GM19023 (cell line): Measurements from ENCODE around the gene DBI.
"Not testable (repeated sequence)": the region's sequence is repeated elsewhere in the genome, so short reads cannot be mapped to it uniquely, and the experiment has no call there.

Source experiments
- ATAC-seq: cut with Tn5 transposase; IDR thresholded peaks from one replicate; pipeline ENCODE4 v1.9.1; 2021; ENCODE audit warnings: mild to moderate bottlenecking, moderate library complexity; ENCODE audit not compliant: unreplicated experiment

The DBI gene

GRCh38 chr2:119393971-119394748 is 27.4 kb downstream of the DBI start:
- no peak for ATAC-seq

DNA sequence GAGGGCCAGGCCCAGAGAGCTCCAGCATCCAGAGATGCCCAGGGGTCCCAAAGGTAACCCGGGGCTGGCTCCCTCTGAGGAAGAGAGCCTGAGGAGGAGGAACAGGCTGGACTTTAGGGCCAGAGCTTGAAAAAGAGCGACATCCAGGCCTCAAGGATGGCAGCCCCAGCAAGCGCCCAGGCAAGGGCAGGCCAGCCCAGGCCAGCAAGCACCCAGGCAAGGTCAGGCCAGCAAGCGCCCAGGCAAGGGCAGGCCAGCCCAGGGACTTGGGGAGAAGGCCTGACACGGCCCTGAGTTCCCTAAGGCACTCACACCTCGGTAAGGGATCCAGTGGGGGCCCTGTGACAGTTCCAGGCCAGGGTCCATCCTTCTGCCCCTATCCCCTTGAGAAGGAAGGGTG is 30.4 kb downstream of the DBI start:
- ATAC-seq: no peak

DNA sequence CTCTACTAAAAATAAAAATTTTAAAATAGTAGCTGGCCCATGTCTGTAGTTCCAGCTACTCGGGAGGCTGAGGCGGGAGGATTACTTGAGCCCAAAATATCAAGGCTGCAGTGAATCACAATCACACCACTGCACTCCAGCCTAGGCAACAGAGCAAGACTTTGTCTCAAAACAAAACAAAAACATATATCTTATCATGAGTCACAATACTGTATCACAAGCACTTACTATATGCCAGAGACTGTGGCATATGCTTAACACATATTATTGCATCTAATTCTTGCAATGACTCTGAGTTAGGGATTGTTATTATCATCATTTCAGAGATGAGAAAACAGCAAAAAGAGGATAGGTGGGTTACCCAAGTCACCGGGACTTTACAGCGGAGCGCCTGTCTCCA is 35.3 kb downstream of the DBI start:
- ATAC-seq: no peak

- ATAC-seq: no peak
Observed at GRCh38 chr2:119402645-119403560, 36.1 kb downstream of the DBI start.

DNA sequence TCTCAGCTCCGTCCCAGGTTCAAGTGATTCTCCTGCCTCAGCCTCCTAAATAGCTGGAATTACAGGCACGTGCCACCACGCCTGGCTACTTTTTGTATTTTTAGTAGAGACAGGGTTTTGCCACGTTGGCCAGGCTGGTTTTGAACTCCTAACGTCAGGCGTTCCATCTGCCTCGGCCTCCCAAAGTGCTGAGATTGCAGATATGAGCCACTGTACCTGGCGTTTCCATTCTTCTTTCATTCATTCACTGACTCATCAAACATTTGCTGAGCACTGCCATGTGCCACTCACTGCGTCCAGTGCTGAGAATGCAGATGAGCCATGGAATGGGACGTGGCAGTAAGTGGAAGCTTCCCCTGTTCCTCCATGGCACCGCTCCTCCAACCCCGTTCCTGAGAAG is 36.8 kb downstream of the DBI start:
- not testable (repeated sequence) for ATAC-seq

DNA sequence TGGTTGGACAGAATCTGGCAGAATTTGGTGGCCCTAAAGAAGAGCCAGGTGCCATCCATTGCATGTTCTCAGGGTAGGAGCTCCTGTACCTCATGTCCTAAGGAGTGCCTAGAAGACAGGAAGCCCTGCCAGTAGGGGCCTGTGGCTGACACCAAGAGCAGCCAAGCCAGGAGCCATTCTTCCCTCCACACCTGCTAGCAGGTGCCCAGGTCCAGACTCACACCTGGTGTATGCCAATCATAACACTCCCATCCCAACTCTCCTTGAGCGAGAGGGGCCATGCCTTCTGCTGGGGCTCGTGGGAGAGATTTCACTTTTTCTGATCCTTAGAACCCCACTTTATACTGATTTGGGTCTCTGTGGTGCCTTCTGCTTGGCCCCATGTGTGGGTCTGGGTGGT is 38.4 kb downstream of the DBI start:
- ATAC-seq: no peak

- ATAC-seq: no peak
Observed at GRCh38 chr2:119407430-119408220, 40.8 kb downstream of the DBI start.

DNA sequence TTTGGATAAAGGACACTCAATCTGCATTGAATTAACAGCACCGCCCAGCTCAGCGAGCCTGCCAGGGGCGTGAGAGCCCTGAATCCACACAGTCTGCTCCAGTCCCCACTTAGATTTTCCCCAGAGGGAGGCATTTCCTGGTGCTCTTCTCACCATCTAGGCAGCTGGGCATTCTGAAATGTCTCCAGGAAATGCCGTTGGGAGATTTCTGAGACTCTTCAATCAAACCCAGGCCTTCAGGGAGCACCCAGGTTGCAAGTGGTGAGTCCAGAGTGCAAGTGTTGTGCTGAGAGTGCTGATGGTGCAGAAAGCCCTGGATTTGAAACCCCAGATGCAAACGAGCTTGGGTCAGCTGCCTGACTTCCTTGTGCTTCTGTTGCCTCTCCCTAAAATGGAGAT is 41.4 kb downstream of the DBI start:
- no peak for ATAC-seq

DNA sequence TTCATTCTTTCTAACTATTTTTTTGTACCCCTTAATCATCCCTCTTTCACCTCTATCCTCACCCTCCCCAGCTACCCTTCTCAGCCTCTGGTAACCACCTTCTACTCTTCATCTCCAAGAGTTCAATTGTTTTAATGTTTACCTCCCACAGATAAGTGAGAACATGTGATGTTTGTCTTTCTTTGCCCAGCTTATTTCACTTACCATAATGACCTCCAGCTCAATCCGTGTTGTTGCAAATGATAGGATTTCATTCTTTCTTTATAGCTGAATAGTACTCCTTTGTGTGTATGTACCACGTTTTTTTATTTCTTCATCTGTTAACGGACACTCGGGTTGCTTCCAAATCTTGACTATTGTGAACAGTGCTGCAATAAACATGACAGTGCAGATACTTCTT is 42.7 kb downstream of the DBI start:
- no peak for ATAC-seq

DNA sequence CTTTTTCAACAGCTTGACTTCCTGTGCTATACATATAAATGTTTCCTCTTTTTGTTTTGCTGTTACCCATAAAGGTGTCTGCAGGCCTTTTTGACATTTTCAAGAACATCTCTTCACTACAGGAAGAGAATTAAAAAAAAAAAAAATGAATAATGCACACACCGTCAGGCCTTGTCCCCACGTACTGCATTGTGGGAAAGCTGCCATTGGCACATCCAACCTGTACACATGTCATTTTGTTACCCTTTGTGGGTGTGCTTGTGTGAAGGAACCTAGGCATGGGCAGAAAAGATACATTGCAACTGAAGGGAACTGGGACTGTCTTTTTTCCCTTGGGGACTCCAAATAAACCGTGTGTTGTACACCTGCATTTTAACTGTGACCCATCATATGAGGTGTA is 48.1 kb downstream of the DBI start:
- no peak for ATAC-seq

GRCh38 chr2:119415630-119416029 is 48.9 kb downstream of the DBI start:
- ATAC-seq: no peak

DNA sequence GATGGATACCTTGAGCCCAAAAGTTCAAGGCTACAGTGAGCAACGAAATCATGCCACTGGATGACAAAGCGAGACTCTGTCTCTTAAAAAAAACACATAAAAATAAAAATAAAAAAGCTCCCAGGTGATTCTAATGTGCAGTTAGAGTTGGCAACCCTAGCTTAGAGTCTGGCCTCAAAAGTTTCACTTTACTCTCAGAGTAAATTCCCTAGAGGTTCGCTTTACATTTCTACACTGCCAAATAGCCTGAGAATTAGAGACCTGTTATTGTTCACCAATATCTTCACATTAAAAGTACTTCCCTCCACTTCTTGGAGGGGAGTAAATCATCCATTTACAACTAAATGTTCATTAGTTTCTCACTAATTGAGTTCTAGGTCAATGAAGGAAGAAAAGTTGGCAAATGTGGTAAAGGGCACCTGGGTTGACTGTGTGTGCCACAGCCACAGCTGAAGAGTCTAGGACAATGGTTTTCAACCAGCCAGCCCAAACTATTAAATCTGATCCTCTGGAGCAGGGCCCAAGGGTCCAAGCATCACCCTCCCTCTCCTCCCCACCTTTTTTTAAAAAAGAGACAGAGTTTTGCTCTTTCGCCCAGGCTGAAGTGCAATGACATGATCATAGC is 49.6 kb downstream of the DBI start:
- ATAC-seq: no peak

DNA sequence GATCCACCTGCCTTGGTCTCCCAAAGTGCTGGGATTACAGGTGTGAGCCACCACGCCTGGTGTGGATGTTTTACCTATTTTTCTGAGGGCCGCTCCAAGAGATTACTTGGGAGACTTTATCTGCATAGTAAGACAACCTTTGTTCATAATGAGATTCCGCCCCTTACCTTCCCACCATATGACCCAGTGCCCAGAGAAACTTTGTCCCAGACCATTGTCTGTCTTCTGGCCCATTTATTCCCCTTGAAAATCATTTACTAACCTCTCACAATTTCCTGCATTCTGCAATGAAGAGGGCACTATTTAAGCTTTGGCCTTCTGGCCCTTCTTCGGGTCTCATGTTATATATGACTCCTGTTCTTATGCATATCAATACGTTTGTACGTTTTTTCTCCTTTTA is 51.1 kb downstream of the DBI start:
- no peak for ATAC-seq

DNA sequence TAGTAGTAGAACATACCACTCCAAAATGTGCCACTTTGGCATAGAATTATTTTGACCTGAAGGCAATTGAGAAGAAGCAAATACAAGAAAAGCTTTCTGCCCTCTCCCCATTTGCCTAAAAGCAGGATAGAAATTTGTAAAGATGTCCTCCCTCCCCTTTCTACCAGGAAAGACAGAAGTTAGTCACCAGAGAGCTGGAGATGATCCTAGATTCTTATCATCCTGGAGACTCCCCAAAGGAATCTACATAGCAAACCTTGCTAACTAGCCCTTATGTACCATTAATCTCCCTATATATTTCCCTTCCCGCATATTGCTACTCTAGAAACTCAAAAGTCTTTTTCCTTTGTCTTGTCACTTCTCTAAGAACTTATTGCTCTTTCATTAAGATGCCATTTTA is 52.3 kb downstream of the DBI start:
- no peak for ATAC-seq

DNA sequence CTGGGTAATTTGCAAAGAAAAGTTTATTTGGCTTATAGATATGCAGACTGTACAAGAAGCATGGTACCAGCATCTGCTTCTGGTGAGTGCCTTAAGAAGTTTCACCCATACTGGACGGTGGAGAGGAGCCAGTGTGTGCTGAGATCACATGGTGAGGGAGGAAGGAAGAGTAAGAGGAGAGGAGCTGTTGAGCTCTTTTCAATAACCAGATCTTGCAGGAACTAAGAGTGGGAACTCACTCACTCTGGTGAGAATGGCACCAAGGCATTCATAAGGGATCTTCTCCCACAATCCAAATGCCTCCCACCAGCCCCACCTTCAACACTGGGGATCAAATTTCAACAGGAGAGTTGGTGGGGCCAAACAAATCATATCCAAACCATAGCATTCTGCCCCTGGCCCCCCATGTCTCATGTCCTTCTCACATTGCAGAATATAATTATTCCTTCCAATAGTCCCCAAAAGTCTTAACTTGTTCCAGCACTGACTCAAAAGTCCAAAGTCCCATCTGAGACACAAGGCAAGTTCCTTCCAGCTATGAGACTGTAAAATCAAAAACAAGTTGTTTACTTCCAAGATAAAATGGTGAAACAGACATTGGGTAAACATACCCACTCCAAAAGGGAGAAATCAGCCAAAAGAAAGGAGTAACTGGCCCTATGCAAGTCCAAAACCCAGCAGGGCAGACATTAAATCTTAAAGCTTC is 53.2 kb downstream of the DBI start:
- no peak for ATAC-seq

GRCh38 chr2:119421304-119421703 is 54.5 kb downstream of the DBI start:
- no peak for ATAC-seq

DNA sequence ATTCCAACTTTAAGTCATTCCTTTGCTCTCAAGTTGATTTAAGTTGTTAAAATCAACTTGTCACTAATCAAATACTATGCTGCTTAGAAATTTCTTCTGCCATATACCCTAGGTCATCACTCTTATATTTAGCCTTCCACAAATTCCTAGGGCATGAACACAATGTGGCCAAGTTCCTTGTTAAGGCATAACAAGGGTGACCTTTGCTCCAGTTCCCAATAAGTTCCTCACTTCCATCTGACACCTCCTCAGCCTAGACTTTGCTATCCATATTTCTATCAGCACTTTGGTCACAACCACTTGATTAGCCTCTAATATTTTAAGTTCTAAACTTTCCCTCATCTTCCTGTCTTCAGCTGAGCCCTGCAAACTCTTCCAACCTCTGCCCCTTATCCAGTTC is 55.0 kb downstream of the DBI start:
- ATAC-seq: no peak
